ENCODE results near the gene ABCB1.

DNA sequence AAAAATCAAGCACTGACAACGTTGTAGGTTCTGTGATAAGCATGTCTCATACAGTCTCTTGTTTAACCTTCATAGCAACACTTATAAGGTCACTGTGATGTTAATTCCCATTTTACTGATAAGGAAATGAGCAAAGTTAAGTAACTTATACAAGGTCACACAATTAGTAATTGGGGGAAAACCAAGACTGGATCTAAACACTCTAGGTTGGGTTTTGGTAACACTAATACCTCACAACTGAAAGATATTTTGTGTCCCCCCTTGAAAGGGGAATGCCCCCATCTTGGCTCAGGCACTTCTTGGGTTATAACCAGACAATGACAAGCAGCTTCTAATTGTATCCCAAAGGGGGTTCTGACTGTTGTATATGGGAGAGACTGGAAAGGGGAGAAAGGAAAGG is 89.2 kb downstream of the ABCB1 start:
- no peak for TF ChIP-seq POLR2A (IDR thresholded peaks at IDR 0.05; ENCODE audit: low read length)
- TF ChIP-seq GATA1 (IDR thresholded peaks at IDR 0.05; ENCODE audit: low read depth, low read length): no peak

Data from erythroblast (primary cell).